Right lobe of liver (tissue), 6 donors: Measurements from ENCODE around the gene ALK. TPM values are rescaled to one million over a fixed set of nuclear protein-coding genes. Genes with fewer than 3 reads are reported as not detected.

Experiments
- ATAC-seq, 4 donors: fragments of 200-7000 bp; cut with Tn5 transposase; one replicate each; pipeline ENCODE4 v1.9.1; 2020; ENCODE audit warnings: mild to moderate bottlenecking in 4 of 4, moderate library complexity in 4 of 4
- DNase-seq, 3 donors: peaks; one replicate each; pipeline ENCODE4 v3.0.0-alpha.2; 2020
- H3K27ac ChIP-seq, 3 donors: fragments of 200-600 bp; one replicate each; pipeline ENCODE4 v1.8.0; 2022
- H3K27me3 ChIP-seq, 2 donors: fragments of 200-600 bp; one replicate each; pipeline ENCODE4 v1.8.0; 2022
- H3K36me3 ChIP-seq, 4 donors: fragments of 200-600 bp; sonication (generic) in 1 of 4; one replicate each; pipeline versions ENCODE4 v1.5.1 to v1.8.0; 2017 to 2022; ENCODE audit warnings: control low read depth in 1 of 4
- H3K4me1 ChIP-seq, 4 donors: fragments of 200-600 bp; sonication (generic) in 1 of 4; one replicate each; pipeline versions ENCODE4 v1.5.1 to v1.8.0; 2017 to 2022; ENCODE audit warnings: control low read depth in 1 of 4
- H3K4me3 ChIP-seq, 3 donors: fragments of 200-600 bp; one replicate each; pipeline ENCODE4 v1.8.0; 2022
- H3K9me3 ChIP-seq, 4 donors: fragments of 200-600 bp; sonication (generic) in 1 of 4; one replicate each; pipeline versions ENCODE4 v1.5.1 to v1.8.0; 2017 to 2022; ENCODE audit warnings: control low read depth in 1 of 4
- POLR2A ChIP-seq: fragments of 450-650 bp; IDR thresholded peaks from one replicate; pipeline ENCODE4 v1.6.1; 2017; ENCODE audit warnings: antibody characterized with exemption, mild to moderate bottlenecking
- WGBS: methylation state at CpG from one replicate; pipeline ENCODE4 v1.1.6; 2018; ENCODE audit warnings: low coverage, low lambda C conversion rate; ENCODE audit not compliant: insufficient coverage; ENCODE audit errors: missing lambda C conversion rate; 5-methylcytosine and 5-hydroxymethylcytosine counted together
- intact Hi-C, 2 donors: fragments of 100-400 bp; cut with DNase I; formaldehyde crosslinking; loops; one replicate each; pipeline versions ENCODE4 v1.11.2 to v1.14.1; 2022
- total RNA-seq, 6 experiments: library from RNA; depleted of rRNA in 2 of 6; stranded (reverse); fragments of >200 nt in 2 of 6; fragmentation: NEBNext Ultra II Directional in 3 of 6; extraction: Animal tissue kit (Norgen Biotek cat#: 25700) in 3 of 6; gene quantifications; one replicate each; pipeline versions ENCODE4 v1.1.0 to v1.2.4, GENCODE V29; 2016 to 2023
- TF ChIP-seq, protein P1 (sequence below), 4 donors: fragments of 200-600 bp in 3 of 4; fragments of 450-650 bp in 1 of 4; IDR thresholded peaks; one replicate each; pipeline versions ENCODE4 v1.5.1 to v1.8.0; 2016 to 2022; ENCODE audit warnings: antibody characterized with exemption in 4 of 4, mild to moderate bottlenecking in 2 of 4
- donor health status: DM: no; HTN: yes; CAD: no.
- donor health status: DM: no; HTN: no; CAD: no.
- donor health status: DM: no; HTN: no; CAD: no.
- donor health status: DM: no; HTN: yes; CAD: no.
- donor health status: DM: no; HTN: yes; CAD: no.

The ALK gene
- total RNA-seq, 6 experiments from 2014 or later: 0.04 to 0.06 TPM; not detected in 4

DNA sequence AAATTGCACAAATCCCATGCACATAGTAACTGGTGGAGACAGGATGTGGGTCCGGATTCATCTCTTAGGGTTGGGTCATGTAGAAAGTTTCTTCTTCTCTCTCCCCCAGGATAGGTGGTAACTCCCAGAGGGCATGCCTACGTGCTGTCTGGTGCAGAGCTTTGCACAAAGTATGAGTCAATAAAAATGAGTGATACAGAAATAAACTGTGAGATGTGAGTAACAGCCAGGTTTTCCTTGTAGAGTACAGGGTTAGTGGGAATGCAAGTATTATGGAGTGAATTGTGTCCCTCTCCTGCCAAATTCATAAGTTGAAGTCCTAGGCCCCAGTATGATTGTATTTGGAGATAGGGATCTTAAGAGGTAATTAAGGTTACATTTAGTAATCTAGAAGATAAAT, 289.4 kb downstream of the ALK start:
- H3K36me3 ChIP-seq: no peaks in the 10 kb centered on the region
- H3K27me3 ChIP-seq: no peaks in the 10 kb centered on the region
- no peaks in the 10 kb centered on the region for H3K9me3 ChIP-seq
- DNase-seq (no peak), ATAC-seq (no peak)
- WGBS: 77% methylated on average over 2 of the region's 2 CpGs
- no peaks in the 10 kb centered on the region for H3K4me1 ChIP-seq
- H3K27ac ChIP-seq: no peak overlapping the region
- H3K4me3 ChIP-seq: no peak overlapping the region
- intact Hi-C loops: no loop called here
- TF ChIP-seq, protein P1, sequence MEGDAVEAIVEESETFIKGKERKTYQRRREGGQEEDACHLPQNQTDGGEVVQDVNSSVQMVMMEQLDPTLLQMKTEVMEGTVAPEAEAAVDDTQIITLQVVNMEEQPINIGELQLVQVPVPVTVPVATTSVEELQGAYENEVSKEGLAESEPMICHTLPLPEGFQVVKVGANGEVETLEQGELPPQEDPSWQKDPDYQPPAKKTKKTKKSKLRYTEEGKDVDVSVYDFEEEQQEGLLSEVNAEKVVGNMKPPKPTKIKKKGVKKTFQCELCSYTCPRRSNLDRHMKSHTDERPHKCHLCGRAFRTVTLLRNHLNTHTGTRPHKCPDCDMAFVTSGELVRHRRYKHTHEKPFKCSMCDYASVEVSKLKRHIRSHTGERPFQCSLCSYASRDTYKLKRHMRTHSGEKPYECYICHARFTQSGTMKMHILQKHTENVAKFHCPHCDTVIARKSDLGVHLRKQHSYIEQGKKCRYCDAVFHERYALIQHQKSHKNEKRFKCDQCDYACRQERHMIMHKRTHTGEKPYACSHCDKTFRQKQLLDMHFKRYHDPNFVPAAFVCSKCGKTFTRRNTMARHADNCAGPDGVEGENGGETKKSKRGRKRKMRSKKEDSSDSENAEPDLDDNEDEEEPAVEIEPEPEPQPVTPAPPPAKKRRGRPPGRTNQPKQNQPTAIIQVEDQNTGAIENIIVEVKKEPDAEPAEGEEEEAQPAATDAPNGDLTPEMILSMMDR (IDR thresholded peaks at IDR 0.05): no peak
- TF ChIP-seq POLR2A: no peak

DNA sequence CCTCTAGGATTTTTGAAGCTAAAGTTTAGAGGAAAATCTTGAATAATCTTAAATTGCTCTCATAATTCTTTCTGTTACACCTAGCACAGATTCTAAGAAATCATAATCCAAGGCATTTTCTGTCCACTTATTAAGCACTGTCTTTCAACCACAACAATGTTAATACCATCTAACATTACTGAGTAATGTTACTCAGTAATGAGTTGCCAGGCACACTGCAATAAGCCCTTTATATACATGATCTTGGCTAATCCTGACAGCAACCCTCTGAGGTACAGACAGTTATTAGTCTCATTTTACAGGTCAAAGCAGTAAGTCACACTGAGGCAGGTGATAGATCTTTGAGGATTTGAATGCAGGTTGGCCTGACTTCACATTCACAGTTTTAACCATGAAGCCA, 291.9 kb downstream of the ALK start:
- no peak for ATAC-seq
- no peak for DNase-seq
- H3K9me3 ChIP-seq: no peaks in the 10 kb centered on the region
- intact Hi-C loops: no loop called here
- TF ChIP-seq, protein P1 (IDR thresholded peaks at IDR 0.05): no peak
- no peak for TF ChIP-seq POLR2A
- no peaks in the 10 kb centered on the region for H3K36me3 ChIP-seq
- H3K4me1 ChIP-seq: no peaks in the 10 kb centered on the region
- H3K27ac ChIP-seq: no peak overlapping the region
- no peaks in the 10 kb centered on the region for H3K27me3 ChIP-seq
- no peak overlapping the region for H3K4me3 ChIP-seq

DNA sequence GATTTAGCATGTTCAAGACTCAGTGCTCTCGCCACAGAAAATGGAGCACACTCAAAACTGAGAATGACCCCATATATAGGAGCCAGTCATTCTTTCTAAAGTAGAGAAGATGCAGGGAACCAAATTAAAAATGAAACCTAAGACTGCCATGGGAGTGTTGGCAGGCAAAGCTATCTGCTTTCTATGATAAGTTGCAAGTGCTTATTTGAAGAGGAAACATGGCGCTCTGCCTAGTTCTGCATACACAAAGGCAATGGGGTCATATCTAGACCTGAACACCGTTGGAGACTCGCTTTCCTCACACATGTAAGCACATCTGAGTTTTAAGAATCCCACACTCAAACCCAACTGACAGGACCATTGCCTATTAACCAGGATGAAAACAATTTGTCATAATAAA, 292.5 kb downstream of the ALK start:
- Histone ChIP-seq H3K4me3 (no peak overlapping the region), H3K4me1 (no peaks in the 10 kb centered on the region), H3K9me3 (no peaks in the 10 kb centered on the region), H3K27me3 (no peaks in the 10 kb centered on the region), H3K27ac (no peak overlapping the region), H3K36me3 (no peaks in the 10 kb centered on the region)
- ATAC-seq: peak in 1 of 4 donors; percentile 65
- TF ChIP-seq, protein P1 (IDR thresholded peaks at IDR 0.05): no peak
- no peak for TF ChIP-seq POLR2A
- intact Hi-C loops: no loop called here
- 36% methylated on average over 4 of the region's 4 CpGs for WGBS
- DNase-seq: peak in 1 of 3 donors; percentile 50

DNA sequence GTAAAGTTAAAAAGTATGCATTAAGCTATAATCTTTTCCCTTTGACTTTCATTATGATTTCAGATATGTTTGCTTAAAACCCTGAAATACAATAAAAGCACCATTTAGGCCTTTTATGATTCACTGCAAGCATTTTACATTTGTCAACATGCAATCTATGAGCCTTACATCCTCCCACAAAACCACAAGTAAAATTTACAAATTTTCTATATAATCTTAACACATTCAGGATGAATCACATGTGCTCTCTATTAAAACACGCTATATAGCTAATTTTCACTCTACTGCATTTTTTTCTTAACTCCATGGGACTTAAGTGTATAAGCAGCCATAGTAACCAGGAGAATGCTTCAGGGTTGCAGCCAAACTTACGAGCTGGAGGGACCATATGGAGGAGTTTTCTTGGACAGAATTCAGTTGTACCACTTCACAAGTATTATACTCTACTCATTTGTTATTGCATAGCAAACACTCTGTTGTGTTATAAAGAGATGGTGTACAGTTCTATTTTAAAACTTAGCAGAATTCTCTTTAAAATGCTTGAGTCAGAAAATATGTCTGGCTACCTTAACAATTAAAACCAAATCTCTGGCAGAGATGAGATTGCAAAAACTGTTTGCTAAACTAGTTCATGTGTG, 293.2 kb downstream of the ALK start:
- no peaks in the 10 kb centered on the region for H3K27me3 ChIP-seq
- H3K4me3 ChIP-seq: no peak overlapping the region
- intact Hi-C loops: no loop called here
- no peaks in the 10 kb centered on the region for H3K4me1 ChIP-seq
- ATAC-seq: no peak
- TF ChIP-seq POLR2A: no peak
- TF ChIP-seq, protein P1 (IDR thresholded peaks at IDR 0.05): no peak
- whole genome bisulfite sequencing: 65% methylated on average over 2 of the region's 2 CpGs
- no peaks in the 10 kb centered on the region for H3K9me3 ChIP-seq
- no peak for DNase-seq
- H3K27ac ChIP-seq: no peak overlapping the region
- no peaks in the 10 kb centered on the region for H3K36me3 ChIP-seq

DNA sequence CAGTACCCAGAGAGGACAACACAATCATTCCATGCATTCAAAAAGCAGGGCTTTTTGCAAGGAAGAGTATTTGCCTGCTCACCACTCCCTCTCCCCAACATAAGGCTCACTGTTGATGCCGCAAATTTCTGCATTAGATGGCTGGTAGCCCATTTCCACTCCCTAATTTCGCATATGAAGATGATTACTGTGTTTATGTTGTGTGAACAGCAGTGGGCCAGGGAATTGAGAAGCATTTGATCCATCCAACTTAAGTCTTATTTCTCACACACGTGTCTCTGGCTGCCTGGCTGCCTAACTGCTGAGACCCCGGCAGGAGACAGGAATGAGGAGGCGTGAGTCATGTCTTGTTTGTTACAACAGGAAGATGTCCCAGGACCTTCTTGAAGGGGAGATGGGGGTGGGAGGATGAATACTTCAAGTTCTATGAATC, 294.1 kb downstream of the ALK start:
- Histone ChIP-seq H3K27me3 (no peaks in the 10 kb centered on the region), H3K4me3 (no peak overlapping the region), H3K4me1 (no peaks in the 10 kb centered on the region), H3K36me3 (no peaks in the 10 kb centered on the region), H3K9me3 (no peaks in the 10 kb centered on the region), H3K27ac (no peak overlapping the region)
- no peak for DNase-seq
- 51% methylated on average over 5 of the region's 5 CpGs for WGBS
- no peak for ATAC-seq
- no peak for TF ChIP-seq POLR2A
- TF ChIP-seq, protein P1 (IDR thresholded peaks at IDR 0.05): no peak
- intact Hi-C loops: no loop called here
